ENCODE measurements around the gene LYZL1.

DNA sequence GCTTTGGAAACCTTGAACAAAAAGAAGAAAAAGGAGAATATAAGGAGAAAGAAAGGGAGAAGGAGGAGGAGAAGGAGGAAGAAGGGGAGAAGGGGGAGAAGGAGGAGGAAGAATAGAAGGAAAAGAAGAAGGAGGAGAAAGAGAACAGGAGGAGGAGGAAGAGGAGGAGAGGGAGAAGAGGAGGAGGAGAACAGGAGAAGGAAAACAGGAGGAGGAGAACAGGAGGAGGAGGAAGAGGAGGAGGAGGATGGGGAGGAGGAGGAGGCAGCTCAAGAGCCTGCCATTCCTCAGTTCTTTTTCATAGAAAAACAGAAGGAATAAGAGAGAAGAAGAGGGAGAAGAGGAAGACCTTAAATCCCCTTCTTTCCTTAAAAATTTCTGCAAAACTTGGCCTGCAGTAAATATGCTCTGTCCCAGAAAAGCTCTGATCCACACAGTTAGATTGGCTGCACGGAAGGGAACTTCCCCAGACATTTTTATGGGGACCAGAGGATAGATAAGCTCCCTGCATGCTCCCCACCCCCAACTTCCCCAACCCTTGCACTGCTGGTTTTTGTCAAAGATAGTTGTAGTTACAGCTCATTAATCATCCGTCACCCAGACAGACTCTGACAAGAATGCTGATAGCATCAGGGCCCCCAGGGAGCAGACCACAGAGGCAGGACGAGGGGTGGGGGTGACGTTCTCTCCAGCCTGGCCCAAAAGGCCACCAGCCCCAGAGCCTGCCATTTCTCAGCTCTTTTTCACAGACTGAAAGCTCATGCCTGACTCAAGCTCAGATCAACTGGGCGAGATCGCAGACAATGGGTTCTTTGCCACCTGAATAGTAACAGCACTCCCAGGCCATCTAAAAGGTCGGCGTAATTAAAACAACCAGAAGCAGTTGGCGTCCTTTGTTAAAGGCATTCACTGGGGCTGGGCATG, 34.5 kb upstream of the LYZL1 start:
- TF ChIP-seq SMAD3 (CRISPR knock-in tag; IDR thresholded peaks at IDR 0.05; ENCODE audit: borderline replicate concordance) = no peak
- TF ChIP-seq, protein P1, sequence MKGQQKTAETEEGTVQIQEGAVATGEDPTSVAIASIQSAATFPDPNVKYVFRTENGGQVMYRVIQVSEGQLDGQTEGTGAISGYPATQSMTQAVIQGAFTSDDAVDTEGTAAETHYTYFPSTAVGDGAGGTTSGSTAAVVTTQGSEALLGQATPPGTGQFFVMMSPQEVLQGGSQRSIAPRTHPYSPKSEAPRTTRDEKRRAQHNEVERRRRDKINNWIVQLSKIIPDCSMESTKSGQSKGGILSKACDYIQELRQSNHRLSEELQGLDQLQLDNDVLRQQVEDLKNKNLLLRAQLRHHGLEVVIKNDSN (CRISPR knock-in tag; IDR thresholded peaks at IDR 0.05) = no peak
- TF ChIP-seq, protein P2, sequence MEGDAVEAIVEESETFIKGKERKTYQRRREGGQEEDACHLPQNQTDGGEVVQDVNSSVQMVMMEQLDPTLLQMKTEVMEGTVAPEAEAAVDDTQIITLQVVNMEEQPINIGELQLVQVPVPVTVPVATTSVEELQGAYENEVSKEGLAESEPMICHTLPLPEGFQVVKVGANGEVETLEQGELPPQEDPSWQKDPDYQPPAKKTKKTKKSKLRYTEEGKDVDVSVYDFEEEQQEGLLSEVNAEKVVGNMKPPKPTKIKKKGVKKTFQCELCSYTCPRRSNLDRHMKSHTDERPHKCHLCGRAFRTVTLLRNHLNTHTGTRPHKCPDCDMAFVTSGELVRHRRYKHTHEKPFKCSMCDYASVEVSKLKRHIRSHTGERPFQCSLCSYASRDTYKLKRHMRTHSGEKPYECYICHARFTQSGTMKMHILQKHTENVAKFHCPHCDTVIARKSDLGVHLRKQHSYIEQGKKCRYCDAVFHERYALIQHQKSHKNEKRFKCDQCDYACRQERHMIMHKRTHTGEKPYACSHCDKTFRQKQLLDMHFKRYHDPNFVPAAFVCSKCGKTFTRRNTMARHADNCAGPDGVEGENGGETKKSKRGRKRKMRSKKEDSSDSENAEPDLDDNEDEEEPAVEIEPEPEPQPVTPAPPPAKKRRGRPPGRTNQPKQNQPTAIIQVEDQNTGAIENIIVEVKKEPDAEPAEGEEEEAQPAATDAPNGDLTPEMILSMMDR (IDR thresholded peaks at IDR 0.05) = no peak
- no peak for TF ChIP-seq TCF7 (CRISPR knock-in tag; IDR thresholded peaks at IDR 0.05; ENCODE audit: low read depth)
- TF ChIP-seq NFYB (CRISPR knock-in tag; conservative IDR thresholded peaks at IDR 0.05; ENCODE audit: low read depth) = no peak
- TF ChIP-seq ZNF138 (CRISPR knock-in tag; conservative IDR thresholded peaks at IDR 0.05) = no peak
- TF ChIP-seq SP1 (CRISPR knock-in tag; conservative IDR thresholded peaks at IDR 0.05) = no peak
- TF ChIP-seq KAT7 (CRISPR knock-in tag; IDR thresholded peaks at IDR 0.05; ENCODE audit: borderline replicate concordance) = no peak
